Diencephalon (tissue), 1 donor: Measurements from ENCODE around the gene POU2F2. TPM values are rescaled to one million over a fixed set of nuclear protein-coding genes. Genes with fewer than 3 reads are reported as not detected.

ENCODE experiments used
- small RNA-seq: library from RNA; depleted of rRNA; stranded (forward); fragments of <200 nt; gene quantifications from one replicate; pipeline ENCODE3, GENCODE V24; 2014
- total RNA-seq: library from RNA; depleted of rRNA; stranded (reverse); fragments of >200 nt; gene quantifications from one replicate; pipeline ENCODE4 v1.2.3, GENCODE V29; 2014

POU2F2 gene
- 5.5 TPM for total RNA-seq

GRCh38 chr19:42132030-42132628 is at the start of gene POU2F2:
POU2F2 (minus strand) TSS chr19:42132446; CDS start chr19:42132411, 35 bp downstream.

GRCh38 chr19:42075616-42076379 is 56.4 kb downstream of the POU2F2 start, which contains the start of gene ZNF574:
ZNF574 (plus strand) TSS chr19:42076166; CDS start chr19:42078607, 2,441 bp downstream.

GRCh38 chr19:42069619-42070351 is 62.5 kb downstream of the POU2F2 start, which contains the start of gene GRIK5:
GRIK5 (minus strand) TSS chr19:42070206; CDS start chr19:42065770, 4,436 bp downstream.

Small RNAs within 50 kb of the gene (small RNA-seq; reads per million reads assigned to genes)
- not detected for gene MIR4323

Other genes with a start within 250 kb of the POU2F2 start
- 12.7 TPM for gene ARHGEF1, start 249.3 kb downstream of the POU2F2 start, total RNA-seq
- 1.6 TPM for gene ERFL, start 204.0 kb downstream of the POU2F2 start, total RNA-seq
- 116 TPM for gene RABAC1, start 173.1 kb downstream of the POU2F2 start, total RNA-seq
- gene ATP1A3, start 138.2 kb downstream of the POU2F2 start, total RNA-seq, result 423 TPM
- 23.8 TPM for gene GRIK5, start 62.2 kb downstream of the POU2F2 start, total RNA-seq
- gene ZNF574, start 56.3 kb downstream of the POU2F2 start, total RNA-seq, result 10.4 TPM
- 22.6 TPM for gene DEDD2, start 85.2 kb upstream of the POU2F2 start, total RNA-seq
- gene ZNF526, start 87.9 kb upstream of the POU2F2 start, total RNA-seq, result 5.3 TPM
- 34.6 TPM for gene GSK3A, start 110.2 kb upstream of the POU2F2 start, total RNA-seq
- 10.4 TPM for gene ERF, start 122.7 kb upstream of the POU2F2 start, total RNA-seq
- gene CIC, start 136.8 kb upstream of the POU2F2 start, total RNA-seq, result 20.8 TPM
- gene PRR19, start 169.7 kb upstream of the POU2F2 start, total RNA-seq, result 3.5 TPM
- gene PAFAH1B3, start 170.2 kb upstream of the POU2F2 start, total RNA-seq, result 131 TPM
- 59.5 TPM for gene TMEM145, start 180.9 kb upstream of the POU2F2 start, total RNA-seq
- 74.3 TPM for gene MEGF8, start 193.2 kb upstream of the POU2F2 start, total RNA-seq